ENCODE measurements around the gene ANK2.

ANK2 gene

GRCh38 chr4:113049421-113050370 is at the start of gene ANK2:
Gene ANK2, plus strand, starts transcription at chr4:113049653. Its CDS starts 76 bp downstream, at chr4:113049729.
- no peak for DNase-seq (ENCODE audit: low spot score)

GRCh38 chr4:113003841-113004240 is 45.6 kb upstream of the ANK2 start:
- DNase-seq (ENCODE audit: low spot score), result no peak

GRCh38 chr4:113004655-113005054 is 44.8 kb upstream of the ANK2 start:
- no peak for DNase-seq (ENCODE audit: low spot score)

- no peak for DNase-seq (ENCODE audit: low spot score)
Observed at GRCh38 chr4:113006632-113007031, 42.8 kb upstream of the ANK2 start.

GRCh38 chr4:113007151-113007550 is 42.3 kb upstream of the ANK2 start:
- DNase-seq (ENCODE audit: low spot score), result no peak

- no peak for DNase-seq (ENCODE audit: low spot score)
Observed at GRCh38 chr4:113008135-113008534, 41.3 kb upstream of the ANK2 start.

GRCh38 chr4:113008716-113009115 is 40.7 kb upstream of the ANK2 start:
- DNase-seq (ENCODE audit: low spot score), result no peak

GRCh38 chr4:113009461-113009860 is 40.0 kb upstream of the ANK2 start:
- no peak for DNase-seq (ENCODE audit: low spot score)

- no peak for DNase-seq (ENCODE audit: low spot score)
Observed at GRCh38 chr4:113012122-113012725, 37.2 kb upstream of the ANK2 start.

GRCh38 chr4:113012786-113013185 is 36.7 kb upstream of the ANK2 start:
- DNase-seq (ENCODE audit: low spot score), result no peak

- no peak for DNase-seq (ENCODE audit: low spot score)
Observed at GRCh38 chr4:113013751-113014150, 35.7 kb upstream of the ANK2 start.

GRCh38 chr4:113016377-113016776 is 33.1 kb upstream of the ANK2 start:
- DNase-seq (ENCODE audit: low spot score), result no peak

GRCh38 chr4:113020966-113021365 is 28.5 kb upstream of the ANK2 start:
- no peak for DNase-seq (ENCODE audit: low spot score)

GRCh38 chr4:113024388-113024787 is 25.1 kb upstream of the ANK2 start:
- no peak for DNase-seq (ENCODE audit: low spot score)

GRCh38 chr4:113025416-113025815 is 24.0 kb upstream of the ANK2 start:
- DNase-seq (ENCODE audit: low spot score), result no peak

GRCh38 chr4:113026556-113026955 is 22.9 kb upstream of the ANK2 start:
- DNase-seq (ENCODE audit: low spot score), result no peak

- no peak for DNase-seq (ENCODE audit: low spot score)
Observed at GRCh38 chr4:113028074-113028473, 21.4 kb upstream of the ANK2 start.

GRCh38 chr4:113031212-113031611 is 18.2 kb upstream of the ANK2 start:
- DNase-seq (ENCODE audit: low spot score), result no peak

GRCh38 chr4:113040793-113041192 is 8.7 kb upstream of the ANK2 start:
- DNase-seq (ENCODE audit: low spot score), result no peak

- no peak for DNase-seq (ENCODE audit: low spot score)
Observed at GRCh38 chr4:113042502-113042901, 7.0 kb upstream of the ANK2 start.

GRCh38 chr4:113043591-113043990 is 5.9 kb upstream of the ANK2 start:
- DNase-seq (ENCODE audit: low spot score), result no peak

- no peak for DNase-seq (ENCODE audit: low spot score)
Observed at GRCh38 chr4:113050371-113050755, 910 bp downstream of the ANK2 start.

GRCh38 chr4:113050837-113051236 is 1.4 kb downstream of the ANK2 start:
- no peak for DNase-seq (ENCODE audit: low spot score)
